Measurements from ENCODE around the gene LLCFC1. TPM values are rescaled to one million over a fixed set of nuclear protein-coding genes. Genes with fewer than 3 reads are reported as not detected.

LLCFC1 gene
- total and polyA plus RNA-seq, 2 experiments from 2014 or later, result not detected

GRCh38 chr7:142930126-142930730, 9.1 kb upstream of the LLCFC1 start:
- Histone ChIP-seq H4K20me1 (ENCODE audit: insufficient read depth, poor library complexity, severe bottlenecking) (no peaks in the 10 kb centered on the region), H3K27me3 (no peaks in the 10 kb centered on the region), H3K4me1 (ENCODE audit: insufficient read depth) (no peaks in the 10 kb centered on the region), H3K36me3 (replicated peaks; ENCODE audit: insufficient read depth, low read depth) (no peaks in the 10 kb centered on the region), H3K4me2 (no peak overlapping the region), H3K4me3 (no peak overlapping the region), H3K79me2 (no peaks in the 10 kb centered on the region), H3K9me3 (ENCODE audit: low read depth) (no peaks in the 10 kb centered on the region), H2AFZ (no peak overlapping the region), H3K9me2 (replicated peaks; ENCODE audit: insufficient read depth) (no peaks in the 10 kb centered on the region), H3K27ac (no peak overlapping the region)
- DNase-seq (ENCODE audit: low spot score), result no peak
- no peak for TF ChIP-seq CTCF (IDR thresholded peaks at IDR 0.05; ENCODE audit: poor library complexity)
- no peak for TF ChIP-seq EZH2 (IDR thresholded peaks at IDR 0.05; ENCODE audit: borderline replicate concordance)
- TF ChIP-seq EZH2phosphoT487 (IDR thresholded peaks at IDR 0.05; ENCODE audit: low read depth, severe bottlenecking, unreplicated experiment), result no peak
- 94% methylated on average over 11 of the region's 11 CpGs for WGBS (ENCODE audit: low lambda C conversion rate, missing lambda C conversion rate)

- Histone ChIP-seq H3K36me3 (replicated peaks; ENCODE audit: insufficient read depth, low read depth) (no peaks in the 10 kb centered on the region), H3K4me3 (no peak overlapping the region), H3K4me1 (ENCODE audit: insufficient read depth) (no peaks in the 10 kb centered on the region), H4K20me1 (ENCODE audit: insufficient read depth, poor library complexity, severe bottlenecking) (no peaks in the 10 kb centered on the region), H3K4me2 (no peak overlapping the region), H3K9me2 (replicated peaks; ENCODE audit: insufficient read depth) (no peaks in the 10 kb centered on the region), H3K27ac (no peak overlapping the region), H2AFZ (no peak overlapping the region), H3K79me2 (no peaks in the 10 kb centered on the region), H3K9me3 (ENCODE audit: low read depth) (no peaks in the 10 kb centered on the region), H3K27me3 (no peaks in the 10 kb centered on the region)
- no peak for DNase-seq (ENCODE audit: low spot score)
- no peak for TF ChIP-seq EZH2 (IDR thresholded peaks at IDR 0.05; ENCODE audit: borderline replicate concordance)
- TF ChIP-seq EZH2phosphoT487 (IDR thresholded peaks at IDR 0.05; ENCODE audit: low read depth, severe bottlenecking, unreplicated experiment), result no peak
- TF ChIP-seq CTCF (IDR thresholded peaks at IDR 0.05; ENCODE audit: poor library complexity), result no peak
- WGBS (ENCODE audit: low lambda C conversion rate, missing lambda C conversion rate), result 64% methylated on average over 5 of the region's 5 CpGs
These were observed 6.7 kb upstream of the LLCFC1 start for GRCh38 chr7:142932386-142933091.

GRCh38 chr7:142933092-142933475, 6.2 kb upstream of the LLCFC1 start:
- H3K4me2 ChIP-seq, result no peak overlapping the region
- H3K36me3 ChIP-seq (replicated peaks; ENCODE audit: insufficient read depth, low read depth), result no peaks in the 10 kb centered on the region
- H3K4me1 ChIP-seq (ENCODE audit: insufficient read depth), result no peaks in the 10 kb centered on the region
- H3K9me3 ChIP-seq (ENCODE audit: low read depth), result no peaks in the 10 kb centered on the region
- H3K4me3 ChIP-seq, result no peak overlapping the region
- TF ChIP-seq EZH2 (IDR thresholded peaks at IDR 0.05; ENCODE audit: borderline replicate concordance) (no peak), EZH2phosphoT487 (IDR thresholded peaks at IDR 0.05; ENCODE audit: low read depth, severe bottlenecking, unreplicated experiment) (no peak), CTCF (IDR thresholded peaks at IDR 0.05; ENCODE audit: poor library complexity) (no peak)
- H3K27me3 ChIP-seq, result no peaks in the 10 kb centered on the region
- no peaks in the 10 kb centered on the region for H4K20me1 ChIP-seq (ENCODE audit: insufficient read depth, poor library complexity, severe bottlenecking)
- WGBS (ENCODE audit: low lambda C conversion rate, missing lambda C conversion rate), result 92% methylated on average over 7 of the region's 7 CpGs
- no peaks in the 10 kb centered on the region for H3K79me2 ChIP-seq
- no peak overlapping the region for H3K27ac ChIP-seq
- no peak for DNase-seq (ENCODE audit: low spot score)
- no peak overlapping the region for H2AFZ ChIP-seq
- no peaks in the 10 kb centered on the region for H3K9me2 ChIP-seq (replicated peaks; ENCODE audit: insufficient read depth)

Data from hepatocyte (in vitro differentiated cells).